Measurements from ENCODE around the gene HAPSTR1.

Gene HAPSTR1

GRCh38 chr16:9049241-9049640 is 42.2 kb upstream of the HAPSTR1 start:
- no peak for TF ChIP-seq REST (IDR thresholded peaks at IDR 0.05; ENCODE audit: insufficient replicate concordance, low read depth)
- TF ChIP-seq, protein P1, sequence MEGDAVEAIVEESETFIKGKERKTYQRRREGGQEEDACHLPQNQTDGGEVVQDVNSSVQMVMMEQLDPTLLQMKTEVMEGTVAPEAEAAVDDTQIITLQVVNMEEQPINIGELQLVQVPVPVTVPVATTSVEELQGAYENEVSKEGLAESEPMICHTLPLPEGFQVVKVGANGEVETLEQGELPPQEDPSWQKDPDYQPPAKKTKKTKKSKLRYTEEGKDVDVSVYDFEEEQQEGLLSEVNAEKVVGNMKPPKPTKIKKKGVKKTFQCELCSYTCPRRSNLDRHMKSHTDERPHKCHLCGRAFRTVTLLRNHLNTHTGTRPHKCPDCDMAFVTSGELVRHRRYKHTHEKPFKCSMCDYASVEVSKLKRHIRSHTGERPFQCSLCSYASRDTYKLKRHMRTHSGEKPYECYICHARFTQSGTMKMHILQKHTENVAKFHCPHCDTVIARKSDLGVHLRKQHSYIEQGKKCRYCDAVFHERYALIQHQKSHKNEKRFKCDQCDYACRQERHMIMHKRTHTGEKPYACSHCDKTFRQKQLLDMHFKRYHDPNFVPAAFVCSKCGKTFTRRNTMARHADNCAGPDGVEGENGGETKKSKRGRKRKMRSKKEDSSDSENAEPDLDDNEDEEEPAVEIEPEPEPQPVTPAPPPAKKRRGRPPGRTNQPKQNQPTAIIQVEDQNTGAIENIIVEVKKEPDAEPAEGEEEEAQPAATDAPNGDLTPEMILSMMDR (IDR thresholded peaks at IDR 0.05; ENCODE audit: insufficient read depth, low read length), result no peak
- no peak for TF ChIP-seq POLR2AphosphoS5 (IDR thresholded peaks at IDR 0.05; ENCODE audit: low read depth)
- no peak for TF ChIP-seq SPI1 (IDR thresholded peaks at IDR 0.05; ENCODE audit: borderline replicate concordance, low read depth)
- TF ChIP-seq GABPA (IDR thresholded peaks at IDR 0.05; ENCODE audit: low read depth), result no peak
- H3K27me3 ChIP-seq (ENCODE audit: insufficient read depth, poor library complexity, severe bottlenecking), result no peaks in the 10 kb centered on the region
- H3K4me3 ChIP-seq (replicated peaks; ENCODE audit: insufficient read depth, low read length), result no peak overlapping the region
- H3K27ac ChIP-seq (replicated peaks), result no peak overlapping the region
- DNase-seq (ENCODE audit: low read depth in 1 of 2, low spot score in 1 of 2), result no peak

DNA sequence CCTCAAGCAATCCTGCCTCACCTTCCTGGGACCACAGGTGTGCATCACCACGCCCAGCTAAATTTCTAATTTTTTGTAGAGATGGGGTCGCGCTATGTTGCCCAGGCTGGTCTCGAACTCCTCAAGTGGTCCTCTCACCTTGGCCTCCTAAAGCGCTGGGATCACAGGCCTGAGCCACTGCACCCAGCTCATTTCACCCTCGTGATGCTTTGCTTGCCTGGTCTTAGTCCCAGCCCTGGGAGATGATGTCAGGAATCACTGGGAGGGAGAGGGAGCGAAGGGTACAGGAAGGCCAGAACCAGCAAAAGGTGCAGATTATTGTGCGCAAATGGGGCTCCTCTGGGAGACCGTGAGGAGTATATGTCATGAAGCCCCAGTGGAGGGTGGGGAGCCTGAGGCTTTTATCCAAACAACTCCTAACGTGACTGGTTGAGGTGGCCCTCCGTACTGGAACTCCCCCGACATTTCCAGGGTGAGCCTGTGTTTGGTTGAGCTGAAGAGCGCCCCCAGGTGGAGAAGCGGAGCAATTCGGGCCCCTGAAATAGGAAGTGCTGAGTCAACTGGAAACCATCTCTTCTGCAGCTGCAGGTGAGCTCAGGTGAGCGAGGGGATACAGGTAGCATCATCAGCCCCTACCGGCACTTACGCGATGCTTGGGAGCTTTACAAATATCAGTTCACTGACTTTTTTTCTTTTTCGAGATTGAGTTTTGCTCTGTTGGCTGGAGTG is 41.2 kb upstream of the HAPSTR1 start:
- Histone ChIP-seq H3K4me3 (replicated peaks; ENCODE audit: insufficient read depth, low read length) (no peak overlapping the region), H3K27me3 (ENCODE audit: insufficient read depth, poor library complexity, severe bottlenecking) (no peaks in the 10 kb centered on the region), H3K27ac (replicated peaks) (no peak overlapping the region)
- TF ChIP-seq GABPA (IDR thresholded peaks at IDR 0.05; ENCODE audit: low read depth) (no peak), REST (IDR thresholded peaks at IDR 0.05; ENCODE audit: insufficient replicate concordance, low read depth) (no peak), POLR2AphosphoS5 (IDR thresholded peaks at IDR 0.05; ENCODE audit: low read depth) (no peak), SPI1 (IDR thresholded peaks at IDR 0.05; ENCODE audit: borderline replicate concordance, low read depth) (peak; percentile 46; the same call in 1 of the 2 replicates)
- TF ChIP-seq, protein P1 (IDR thresholded peaks at IDR 0.05; ENCODE audit: insufficient read depth, low read length), result peak; percentile 24
- no peak for DNase-seq (ENCODE audit: low read depth in 1 of 2, low spot score in 1 of 2)

GRCh38 chr16:9053006-9053601 is 38.3 kb upstream of the HAPSTR1 start:
- Histone ChIP-seq H3K4me3 (replicated peaks; ENCODE audit: insufficient read depth, low read length) (no peak overlapping the region), H3K27ac (replicated peaks) (no peak overlapping the region), H3K27me3 (ENCODE audit: insufficient read depth, poor library complexity, severe bottlenecking) (peaks cover 2% of the 10 kb centered on the region)
- TF ChIP-seq, protein P1 (IDR thresholded peaks at IDR 0.05; ENCODE audit: insufficient read depth, low read length), result no peak
- TF ChIP-seq POLR2AphosphoS5 (IDR thresholded peaks at IDR 0.05; ENCODE audit: low read depth) (no peak), REST (IDR thresholded peaks at IDR 0.05; ENCODE audit: insufficient replicate concordance, low read depth) (no peak), GABPA (IDR thresholded peaks at IDR 0.05; ENCODE audit: low read depth) (no peak), SPI1 (IDR thresholded peaks at IDR 0.05; ENCODE audit: borderline replicate concordance, low read depth) (no peak)
- DNase-seq (ENCODE audit: low read depth in 1 of 2, low spot score in 1 of 2), result peak; percentile 26 to 32

Measured in HL-60 (cell line).